Measurements from ENCODE around the gene PGP.

The PGP gene

DNA sequence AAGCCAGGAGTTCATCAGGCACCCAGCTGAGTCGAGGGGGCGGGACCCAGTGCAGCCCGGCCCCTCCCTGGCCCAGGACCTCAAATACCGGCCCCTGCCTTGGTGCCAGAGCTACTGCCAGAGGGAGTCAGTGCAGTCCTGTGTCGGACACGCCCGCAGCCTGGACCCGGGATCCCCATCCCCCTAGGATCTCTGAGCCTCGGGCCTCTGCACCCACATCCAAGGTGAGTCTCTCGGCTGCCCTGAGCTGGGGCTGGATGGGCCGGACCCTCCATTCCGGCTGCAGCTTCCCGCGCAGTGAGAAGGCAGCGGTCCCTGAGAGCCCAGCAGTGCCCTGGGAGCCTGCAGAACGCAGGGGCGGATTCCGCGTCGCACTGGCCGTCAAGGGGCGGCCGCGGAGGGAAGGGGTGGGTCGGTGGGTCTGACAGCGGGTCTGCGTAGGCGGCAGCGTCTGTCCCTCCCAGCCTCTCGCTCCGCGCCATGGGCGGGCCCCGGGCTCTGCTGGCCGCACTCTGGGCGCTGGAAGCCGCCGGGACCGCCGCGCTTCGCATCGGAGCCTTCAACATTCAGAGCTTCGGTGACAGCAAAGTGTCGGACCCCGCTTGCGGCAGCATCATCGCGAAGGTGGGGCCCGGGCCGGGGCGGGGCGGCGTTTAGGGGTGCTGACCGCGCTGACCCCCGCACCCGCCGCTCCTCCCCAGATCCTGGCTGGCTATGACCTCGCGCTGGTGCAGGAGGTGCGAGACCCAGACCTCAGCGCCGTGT lies 21.9 kb upstream of the PGP start, which contains the start of gene DNASE1L2:
TSS of gene DNASE1L2 (plus strand) at position 108 of the 765 bp plus-strand sequence. CDS start at position 481, 373 bp downstream.
- no peak within 1 kb of the TSS for H3K4me3 ChIP-seq (ENCODE audit: low read depth, low read length)
- no peak for DNase-seq (ENCODE audit: low read depth)
- TF ChIP-seq CTCF (IDR thresholded peaks at IDR 0.05; ENCODE audit: low read depth, low read length, missing control alignments), result no peak

DNA sequence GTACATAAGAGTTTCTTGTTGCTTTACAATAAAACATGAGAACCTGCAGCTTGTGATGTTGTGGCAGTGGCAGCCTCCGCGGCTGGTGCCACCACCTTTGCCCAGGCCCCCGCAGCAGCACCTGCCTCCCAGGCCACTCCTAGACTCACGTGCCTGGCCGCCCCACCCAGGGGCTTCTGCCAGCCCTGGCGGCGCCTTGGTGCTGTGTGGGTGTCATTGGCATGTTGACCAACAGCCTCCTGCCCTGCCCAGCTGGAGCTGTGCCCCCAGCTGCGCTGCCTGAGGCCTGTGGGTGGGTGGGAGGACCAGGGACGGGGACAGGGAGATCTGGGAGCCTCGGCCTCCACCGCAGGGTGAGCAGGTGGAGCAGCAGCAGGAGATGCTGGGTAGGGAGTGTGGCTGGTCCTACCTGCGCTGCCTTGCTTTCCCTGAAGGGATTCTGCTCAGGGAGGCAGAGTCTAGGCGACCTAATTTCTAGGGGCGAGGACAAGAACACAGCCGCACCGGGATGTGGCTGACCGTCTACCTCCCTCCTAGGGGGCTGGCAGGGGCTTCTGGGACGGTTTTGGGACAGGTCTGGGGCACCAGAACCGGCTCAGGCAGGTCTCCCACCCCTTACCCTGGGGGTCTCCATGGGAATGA lies 21.2 kb upstream of the PGP start:
- no peak for DNase-seq (ENCODE audit: low read depth)
- no peak overlapping the region for H3K4me3 ChIP-seq (ENCODE audit: low read depth, low read length)
- TF ChIP-seq CTCF (IDR thresholded peaks at IDR 0.05; ENCODE audit: low read depth, low read length, missing control alignments), result no peak

DNA sequence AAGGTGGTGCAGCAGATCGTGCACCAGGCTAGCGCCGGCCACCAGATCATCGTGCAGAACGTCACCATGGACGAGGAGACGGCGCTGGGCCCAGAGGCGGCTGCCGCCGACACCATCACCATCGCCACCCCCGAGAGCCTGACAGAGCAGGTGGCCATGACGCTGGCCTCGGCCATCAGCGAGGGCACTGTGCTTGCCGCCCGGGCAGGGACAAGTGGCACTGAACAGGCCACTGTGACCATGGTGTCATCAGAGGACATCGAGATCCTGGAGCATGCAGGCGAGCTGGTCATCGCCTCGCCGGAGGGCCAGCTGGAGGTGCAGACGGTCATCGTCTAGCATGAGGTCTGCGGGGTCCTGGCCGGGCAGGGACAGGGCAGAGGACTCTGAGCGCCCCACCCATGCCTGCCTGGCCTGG lies 20.6 kb upstream of the PGP start:
- no peak overlapping the region for H3K4me3 ChIP-seq (ENCODE audit: low read depth, low read length)
- TF ChIP-seq CTCF (IDR thresholded peaks at IDR 0.05; ENCODE audit: low read depth, low read length, missing control alignments), result no peak
- no peak for DNase-seq (ENCODE audit: low read depth)

DNA sequence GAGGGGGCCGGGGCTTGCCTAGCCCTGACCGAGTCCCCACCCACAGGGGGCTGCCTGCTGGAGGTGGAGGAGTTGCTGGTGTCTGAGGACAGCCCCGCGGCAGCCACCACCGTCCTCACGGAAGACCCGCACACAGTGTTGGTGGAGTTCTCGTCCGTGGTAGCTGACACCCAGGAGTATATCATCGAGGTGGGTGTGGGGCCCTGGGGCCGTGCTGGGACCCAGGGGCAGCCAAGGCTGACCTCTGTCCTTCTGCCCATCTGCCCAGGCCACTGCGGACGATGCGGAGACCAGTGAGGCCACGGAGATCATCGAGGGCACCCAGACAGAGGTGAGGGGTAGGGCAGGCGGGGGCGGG lies 20.2 kb upstream of the PGP start:
- TF ChIP-seq CTCF (IDR thresholded peaks at IDR 0.05; ENCODE audit: low read depth, low read length, missing control alignments), result no peak
- no peak for DNase-seq (ENCODE audit: low read depth)
- no peak overlapping the region for H3K4me3 ChIP-seq (ENCODE audit: low read depth, low read length)

- H3K4me3 ChIP-seq (ENCODE audit: low read depth, low read length), result no peak overlapping the region
- no peak for DNase-seq (ENCODE audit: low read depth)
- TF ChIP-seq CTCF (IDR thresholded peaks at IDR 0.05; ENCODE audit: low read depth, low read length, missing control alignments), result no peak
Measured at GRCh38 chr16:2233872-2234812, 19.5 kb upstream of the PGP start.

GRCh38 chr16:2233046-2233775 lies 18.6 kb upstream of the PGP start:
- no peak for DNase-seq (ENCODE audit: low read depth)

More at GRCh38 chr16:2233046-2233775, 18.6 kb upstream of the PGP start:
- no peak for TF ChIP-seq CTCF (IDR thresholded peaks at IDR 0.05; ENCODE audit: low read depth, low read length, missing control alignments)
- H3K4me3 ChIP-seq (ENCODE audit: low read depth, low read length), result no peak overlapping the region

Data from GM12864 (cell line).